Skeletal muscle satellite cell (primary cell): ENCODE data around the gene CARM1.

ENCODE experiments used
- H3K27me3 ChIP-seq: 2 replicates; pipeline ENCODE4 v1.7.0; 2013; ENCODE audit warnings: low read length; ENCODE audit not compliant: control insufficient read depth, insufficient read depth
- H3K36me3 ChIP-seq: 2 replicates; pipeline ENCODE4 v1.7.0; 2013; ENCODE audit warnings: mild to moderate bottlenecking, control low read depth, low read length; ENCODE audit not compliant: insufficient read depth
- H3K4me1 ChIP-seq: 2 replicates; pipeline ENCODE4 v1.7.0; 2013; ENCODE audit warnings: low read length; ENCODE audit not compliant: control insufficient read depth, insufficient read depth
- H3K4me2 ChIP-seq: 2 replicates; pipeline ENCODE4 v1.7.0; 2013; ENCODE audit warnings: mild to moderate bottlenecking, low read length
- H3K4me3 ChIP-seq: 2 replicates; pipeline ENCODE4 v1.7.0; 2013; ENCODE audit warnings: low read length
- H3K9ac ChIP-seq: 2 replicates; pipeline ENCODE4 v1.7.0; 2013; ENCODE audit warnings: mild to moderate bottlenecking, low read depth, low read length, moderate library complexity
- H3K9me3 ChIP-seq: replicated peaks from 2 replicates; pipeline ENCODE4 v1.7.0; 2013; ENCODE audit warnings: mild to moderate bottlenecking, control low read depth, low read length

Gene CARM1

GRCh38 chr19:10918359-10918758, 47.0 kb downstream of the CARM1 start:
- H3K36me3 ChIP-seq: peaks cover 47% of the 10 kb centered on the region
- peaks cover 16% of the 10 kb centered on the region for H3K4me1 ChIP-seq
- no peak overlapping the region for H3K4me2 ChIP-seq
- H3K4me3 ChIP-seq: no peak overlapping the region
- no peak overlapping the region for H3K9ac ChIP-seq
- H3K27me3 ChIP-seq: no peaks in the 10 kb centered on the region
- no peaks in the 10 kb centered on the region for H3K9me3 ChIP-seq

- Histone ChIP-seq H3K36me3 (peaks cover 50% of the 10 kb centered on the region), H3K9ac (no peak overlapping the region), H3K4me1 (peaks cover 16% of the 10 kb centered on the region), H3K4me2 (no peak overlapping the region), H3K9me3 (no peaks in the 10 kb centered on the region), H3K27me3 (no peaks in the 10 kb centered on the region), H3K4me3 (no peak overlapping the region)
Measured at GRCh38 chr19:10919352-10920287, 48.3 kb downstream of the CARM1 start.

GRCh38 chr19:10920288-10920655, 48.9 kb downstream of the CARM1 start:
- H3K4me3 ChIP-seq: no peak overlapping the region
- peaks cover 12% of the 10 kb centered on the region for H3K4me1 ChIP-seq
- no peak overlapping the region for H3K4me2 ChIP-seq
- H3K36me3 ChIP-seq: peaks cover 51% of the 10 kb centered on the region
- no peaks in the 10 kb centered on the region for H3K27me3 ChIP-seq
- no peak overlapping the region for H3K9ac ChIP-seq
- H3K9me3 ChIP-seq: no peaks in the 10 kb centered on the region

- no peak overlapping the region for H3K4me2 ChIP-seq
- H3K4me3 ChIP-seq: no peak overlapping the region
- H3K9ac ChIP-seq: no peak overlapping the region
- peaks cover 55% of the 10 kb centered on the region for H3K36me3 ChIP-seq
- H3K27me3 ChIP-seq: no peaks in the 10 kb centered on the region
- H3K4me1 ChIP-seq: peaks cover 7% of the 10 kb centered on the region
- H3K9me3 ChIP-seq: no peaks in the 10 kb centered on the region
Measured at GRCh38 chr19:10920781-10921180, 49.4 kb downstream of the CARM1 start.

GRCh38 chr19:10921199-10921909, 50.0 kb downstream of the CARM1 start:
- Histone ChIP-seq H3K9me3 (no peaks in the 10 kb centered on the region), H3K36me3 (peaks cover 54% of the 10 kb centered on the region), H3K4me3 (no peak overlapping the region), H3K27me3 (no peaks in the 10 kb centered on the region), H3K4me1 (peaks cover 3% of the 10 kb centered on the region), H3K9ac (no peak overlapping the region), H3K4me2 (no peak overlapping the region)

- Histone ChIP-seq H3K9me3 (no peaks in the 10 kb centered on the region), H3K27me3 (no peaks in the 10 kb centered on the region), H3K4me1 (peaks cover 4% of the 10 kb centered on the region), H3K36me3 (peaks cover 50% of the 10 kb centered on the region), H3K9ac (no peak overlapping the region), H3K4me2 (no peak overlapping the region), H3K4me3 (no peak overlapping the region)
Measured at GRCh38 chr19:10921910-10922637, 50.7 kb downstream of the CARM1 start.

GRCh38 chr19:10922638-10923014, 51.3 kb downstream of the CARM1 start:
- H3K27me3 ChIP-seq: no peaks in the 10 kb centered on the region
- H3K4me1 ChIP-seq: peaks cover 9% of the 10 kb centered on the region
- no peak overlapping the region for H3K9ac ChIP-seq
- no peak overlapping the region for H3K4me3 ChIP-seq
- no peaks in the 10 kb centered on the region for H3K9me3 ChIP-seq
- H3K4me2 ChIP-seq: no peak overlapping the region
- H3K36me3 ChIP-seq: peaks cover 50% of the 10 kb centered on the region

- Histone ChIP-seq H3K4me1 (peaks cover 13% of the 10 kb centered on the region), H3K4me2 (no peak overlapping the region), H3K4me3 (no peak overlapping the region), H3K27me3 (no peaks in the 10 kb centered on the region), H3K9ac (no peak overlapping the region), H3K9me3 (no peaks in the 10 kb centered on the region), H3K36me3 (peaks cover 45% of the 10 kb centered on the region)
Measured at GRCh38 chr19:10923260-10924112, 52.1 kb downstream of the CARM1 start.

GRCh38 chr19:10924597-10924996, 53.2 kb downstream of the CARM1 start:
- no peak overlapping the region for H3K4me3 ChIP-seq
- no peaks in the 10 kb centered on the region for H3K9me3 ChIP-seq
- peaks cover 16% of the 10 kb centered on the region for H3K4me1 ChIP-seq
- H3K36me3 ChIP-seq: peaks cover 36% of the 10 kb centered on the region
- no peaks in the 10 kb centered on the region for H3K27me3 ChIP-seq
- H3K9ac ChIP-seq: no peak overlapping the region
- no peak overlapping the region for H3K4me2 ChIP-seq

- Histone ChIP-seq H3K36me3 (peaks cover 26% of the 10 kb centered on the region), H3K4me1 (peaks cover 20% of the 10 kb centered on the region), H3K4me2 (peak overlapping the region; percentile 100), H3K27me3 (no peaks in the 10 kb centered on the region), H3K9ac (peak overlapping the region; percentile 89), H3K4me3 (peak overlapping the region; percentile 98), H3K9me3 (no peaks in the 10 kb centered on the region)
Measured at GRCh38 chr19:10927730-10928562, 56.6 kb downstream of the CARM1 start.
